ENCODE measurements around the gene SRRT. TPM values are rescaled to one million over a fixed set of nuclear protein-coding genes. Genes with fewer than 3 reads are reported as not detected.

SRRT gene
- total RNA-seq, 4 donors from 2014 or later, result 27.9 to 84.4 (median 39.7) TPM

GRCh38 chr7:100878685-100879084 lies 3.8 kb downstream of the SRRT start:
- TF ChIP-seq CTCF (IDR thresholded peaks at IDR 0.05; ENCODE audit: low read depth), result no peak

- TF ChIP-seq CTCF (IDR thresholded peaks at IDR 0.05; ENCODE audit: low read depth), result no peak
These were observed 4.9 kb downstream of the SRRT start for GRCh38 chr7:100879685-100880261.

GRCh38 chr7:100880645-100881044 lies 5.7 kb downstream of the SRRT start:
- TF ChIP-seq CTCF (IDR thresholded peaks at IDR 0.05; ENCODE audit: low read depth), result no peak

- no peak for TF ChIP-seq CTCF (IDR thresholded peaks at IDR 0.05; ENCODE audit: low read depth)
These were observed 6.2 kb downstream of the SRRT start for GRCh38 chr7:100881136-100881535.

GRCh38 chr7:100882201-100882600 lies 7.3 kb downstream of the SRRT start:
- TF ChIP-seq CTCF (IDR thresholded peaks at IDR 0.05; ENCODE audit: low read depth), result no peak

GRCh38 chr7:100882785-100883526 lies 8.1 kb downstream of the SRRT start:
- no peak for TF ChIP-seq CTCF (IDR thresholded peaks at IDR 0.05; ENCODE audit: low read depth)

GRCh38 chr7:100884736-100885439 lies 10.0 kb downstream of the SRRT start:
- TF ChIP-seq CTCF (IDR thresholded peaks at IDR 0.05; ENCODE audit: low read depth), result no peak
